Prostate gland (tissue), 2 donors: ENCODE measurements around the gene GEMIN7.

Source experiments
- CTCF ChIP-seq, 4 experiments: fragments of 200-600 bp in 2 of 4; fragments of 450-650 bp in 2 of 4; sonication (generic) in 2 of 4; IDR thresholded peaks; 1 replicate in 3 of 4; 2 replicates in 1 of 4; pipeline ENCODE4 v1.5.1; 2016 to 2019; ENCODE audit warnings: antibody characterized with exemption in 4 of 4, mild to moderate bottlenecking in 2 of 4, moderate library complexity in 2 of 4
- POLR2AphosphoS5 ChIP-seq: sonication (generic); formaldehyde crosslinking; IDR thresholded peaks from one replicate; pipeline ENCODE4 v1.6.1; 2017; ENCODE audit warnings: antibody characterized with exemption

- TF ChIP-seq CTCF (IDR thresholded peaks at IDR 0.05) (no peak), POLR2AphosphoS5 (no peak)
Observed at GRCh38 chr19:45102481-45102880, 23.4 kb downstream of the GEMIN7 start.
